Skeletal muscle tissue (tissue), 4 donors: ENCODE data around the gene TPRKB. TPM values are rescaled to one million over a fixed set of nuclear protein-coding genes. Genes with fewer than 3 reads are reported as not detected.
"Not testable (repeated sequence)": the region's sequence is repeated elsewhere in the genome, so short reads cannot be mapped to it uniquely, and the experiment has no call there.

Source experiments
- H3K27ac ChIP-seq: one replicate; pipeline ENCODE4 v1.7.0; 2013; ENCODE audit warnings: mild to moderate bottlenecking, low read depth, low read length, inconsistent platforms
- H3K27me3 ChIP-seq, 3 donors: one replicate each; pipeline ENCODE4 v1.7.0; 2013; ENCODE audit warnings: low read length in 3 of 3; ENCODE audit not compliant: control insufficient read depth in 3 of 3, insufficient read depth in 3 of 3
- H3K36me3 ChIP-seq, 3 donors: one replicate each; pipeline ENCODE4 v1.7.0; 2013; ENCODE audit warnings: low read length in 3 of 3; ENCODE audit not compliant: control insufficient read depth in 3 of 3, insufficient read depth in 3 of 3
- H3K4me1 ChIP-seq, 3 donors: one replicate each; pipeline ENCODE4 v1.7.0; 2013; ENCODE audit warnings: low read length in 3 of 3, mild to moderate bottlenecking in 3 of 3; ENCODE audit not compliant: control insufficient read depth in 3 of 3, insufficient read depth in 3 of 3
- H3K4me3 ChIP-seq, 3 donors: one replicate each; pipeline ENCODE4 v1.7.0; 2013; ENCODE audit warnings: low read length in 3 of 3
- H3K9ac ChIP-seq, 3 donors: one replicate each; pipeline ENCODE4 v1.7.0; 2013; ENCODE audit warnings: low read length in 3 of 3, mild to moderate bottlenecking in 3 of 3, moderate library complexity in 2 of 3, low read depth in 1 of 3
- H3K9me3 ChIP-seq, 3 donors: one replicate each; pipeline ENCODE4 v1.7.0; 2013; ENCODE audit warnings: low read length in 3 of 3; ENCODE audit not compliant: control insufficient read depth in 3 of 3
- total RNA-seq: library from RNA; depleted of rRNA; stranded (reverse); fragments of >200 nt; gene quantifications from one replicate; pipeline ENCODE4 v1.2.3, GENCODE V29; 2014
- donor health status: Osteomylitis.

Gene TPRKB
- total RNA-seq, 1 donor from 2014 or later = 18.8 TPM

- H3K4me3 ChIP-seq, H3K27me3 ChIP-seq, H3K9ac ChIP-seq, H3K4me1 ChIP-seq, H3K27ac ChIP-seq, H3K9me3 ChIP-seq, H3K36me3 ChIP-seq: not testable (repeated sequence)
These were observed 46.6 kb downstream of the TPRKB start for GRCh38 chr2:73690372-73691088.

GRCh38 chr2:73688494-73688893, 48.7 kb downstream of the TPRKB start:
- H3K9ac ChIP-seq, H3K36me3 ChIP-seq: not testable (repeated sequence)

GRCh38 chr2:73685764-73686438, 51.2 kb downstream of the TPRKB start:
- Histone ChIP-seq H3K4me3 (no peak overlapping the region), H3K4me1 (no peaks in the 10 kb centered on the region), H3K9me3 (no peaks in the 10 kb centered on the region), H3K27ac (no peak overlapping the region), H3K27me3 (no peaks in the 10 kb centered on the region), H3K36me3 (no peaks in the 10 kb centered on the region), H3K9ac (no peak overlapping the region)

More at GRCh38 chr2:73688494-73688893, 48.7 kb downstream of the TPRKB start:
- not testable (repeated sequence) for H3K27ac ChIP-seq, H3K9me3 ChIP-seq, H3K4me3 ChIP-seq, H3K27me3 ChIP-seq, H3K4me1 ChIP-seq

- H3K4me3 ChIP-seq, H3K4me1 ChIP-seq, H3K9me3 ChIP-seq, H3K9ac ChIP-seq, H3K27ac ChIP-seq, H3K27me3 ChIP-seq, H3K36me3 ChIP-seq: not testable (repeated sequence)
These were observed 52.2 kb downstream of the TPRKB start for GRCh38 chr2:73684905-73685304.

GRCh38 chr2:73684325-73684724, 52.8 kb downstream of the TPRKB start:
- H3K9ac ChIP-seq, H3K27me3 ChIP-seq, H3K36me3 ChIP-seq, H3K4me1 ChIP-seq, H3K27ac ChIP-seq, H3K9me3 ChIP-seq, H3K4me3 ChIP-seq: not testable (repeated sequence)

GRCh38 chr2:73679951-73680571, 57.1 kb downstream of the TPRKB start:
- H3K4me3 ChIP-seq, H3K9me3 ChIP-seq, H3K27ac ChIP-seq, H3K4me1 ChIP-seq, H3K9ac ChIP-seq, H3K36me3 ChIP-seq, H3K27me3 ChIP-seq: not testable (repeated sequence)

Other genes starting within 250 kb of the TPRKB start
- not detected for gene NAT8, start 94.9 kb downstream of the TPRKB start, total RNA-seq
- 28.2 TPM for gene DUSP11, start 42.8 kb upstream of the TPRKB start, total RNA-seq
- not detected for gene C2orf78, start 46.8 kb upstream of the TPRKB start, total RNA-seq
- 12.0 TPM for gene STAMBP, start 91.6 kb upstream of the TPRKB start, total RNA-seq
- 1.6 TPM for gene ACTG2, start 155.7 kb upstream of the TPRKB start, total RNA-seq
- gene DGUOK, start 189.5 kb upstream of the TPRKB start, total RNA-seq = 32.4 TPM
- gene TET3, start 247.6 kb upstream of the TPRKB start, total RNA-seq = 6.8 TPM